GM21529 (cell line): Measurements from ENCODE around the gene DYSF.
"Not testable (repeated sequence)": the region's sequence is repeated elsewhere in the genome, so short reads cannot be mapped to it uniquely, and the experiment has no call there.

Experiments
- ATAC-seq: cut with Tn5 transposase; IDR thresholded peaks from one replicate; pipeline ENCODE4 v1.9.1; 2021; ENCODE audit not compliant: unreplicated experiment

Gene DYSF

GRCh38 chr2:71469403-71470398 lies 16.3 kb downstream of the DYSF start:
- ATAC-seq = no peak

DNA sequence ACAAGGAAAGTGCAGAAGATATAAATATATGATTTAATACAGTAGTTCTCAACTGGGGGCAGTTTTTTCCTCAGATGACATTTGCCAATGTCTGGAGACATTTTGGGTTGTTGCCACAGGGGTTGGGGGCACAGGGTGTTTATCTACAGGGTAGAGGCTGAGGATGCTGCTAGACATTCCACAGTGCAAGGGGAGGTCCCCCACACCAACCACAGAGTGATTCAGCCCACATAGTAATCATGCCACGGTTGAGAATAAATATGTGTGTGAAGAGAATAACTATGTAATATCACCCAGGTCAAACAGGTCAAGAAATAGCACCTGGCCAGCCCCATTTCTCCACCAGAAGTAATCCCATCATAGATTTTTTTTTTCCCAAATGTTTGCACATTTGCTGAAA lies 17.9 kb downstream of the DYSF start:
- no peak for ATAC-seq

- no peak for ATAC-seq
These were observed 18.7 kb downstream of the DYSF start for GRCh38 chr2:71472019-71472418.

GRCh38 chr2:71473346-71474031 lies 20.1 kb downstream of the DYSF start:
- ATAC-seq = no peak

DNA sequence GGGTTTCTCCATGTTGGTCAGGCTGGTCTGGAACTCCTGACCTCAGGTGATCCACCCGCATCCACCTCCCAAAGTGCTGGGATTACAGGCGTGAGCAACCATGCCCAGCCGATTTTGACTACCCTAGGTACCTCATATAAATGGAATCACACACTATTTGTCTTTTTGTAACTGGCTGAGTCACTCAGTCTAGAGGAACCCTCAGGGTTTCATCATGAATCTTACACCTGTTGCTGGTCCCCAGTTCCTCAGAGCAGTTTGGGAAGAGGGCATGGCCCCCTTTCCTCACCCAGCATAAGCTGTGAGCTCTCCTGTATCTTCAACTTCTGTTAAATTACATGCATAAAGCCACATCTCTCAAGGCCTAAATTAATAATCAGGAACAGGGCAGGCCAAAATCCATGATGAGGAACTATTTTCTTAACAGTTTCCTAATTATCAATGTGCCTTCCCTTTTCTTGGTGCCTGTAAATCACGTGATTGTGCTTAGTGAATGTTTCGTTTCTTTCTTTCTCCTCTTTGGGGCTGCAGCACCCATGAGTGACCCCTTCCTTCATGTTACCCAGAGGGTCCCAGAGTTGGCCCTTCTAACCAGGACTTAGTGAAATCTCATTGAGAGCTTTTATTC lies 20.9 kb downstream of the DYSF start:
- no peak for ATAC-seq

- ATAC-seq = no peak
These were observed 21.5 kb downstream of the DYSF start for GRCh38 chr2:71474744-71475397.

DNA sequence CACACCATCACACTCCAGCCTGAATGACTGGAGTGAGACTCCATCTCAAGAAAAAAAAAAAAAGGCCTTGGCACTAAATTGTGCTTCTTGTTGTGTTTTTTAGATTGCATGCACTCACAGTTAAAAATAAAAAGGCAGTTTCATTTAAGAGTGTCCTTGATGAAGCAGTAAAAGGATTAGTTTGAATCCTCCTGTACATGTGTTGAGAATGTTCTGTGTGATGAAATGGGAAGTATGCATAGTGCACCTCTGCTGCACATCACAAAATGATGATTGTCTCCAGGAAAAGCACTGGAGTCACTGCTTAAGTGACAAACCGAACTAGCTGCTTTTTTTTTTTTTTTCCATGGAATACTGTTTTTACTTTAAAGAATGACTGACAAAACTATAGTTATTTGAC lies 23.1 kb downstream of the DYSF start:
- no peak for ATAC-seq

- no peak for ATAC-seq
These were observed 23.9 kb downstream of the DYSF start for GRCh38 chr2:71477231-71477691.

- no peak for ATAC-seq
These were observed 25.4 kb downstream of the DYSF start for GRCh38 chr2:71478806-71479205.

- no peak for ATAC-seq
These were observed 25.9 kb downstream of the DYSF start for GRCh38 chr2:71479261-71479660.

- no peak for ATAC-seq
These were observed 27.8 kb downstream of the DYSF start for GRCh38 chr2:71481111-71481510.

- no peak for ATAC-seq
These were observed 28.7 kb downstream of the DYSF start for GRCh38 chr2:71482055-71482454.

GRCh38 chr2:71483246-71483645 lies 29.9 kb downstream of the DYSF start:
- no peak for ATAC-seq

GRCh38 chr2:71484354-71484753 lies 31.0 kb downstream of the DYSF start:
- no peak for ATAC-seq

DNA sequence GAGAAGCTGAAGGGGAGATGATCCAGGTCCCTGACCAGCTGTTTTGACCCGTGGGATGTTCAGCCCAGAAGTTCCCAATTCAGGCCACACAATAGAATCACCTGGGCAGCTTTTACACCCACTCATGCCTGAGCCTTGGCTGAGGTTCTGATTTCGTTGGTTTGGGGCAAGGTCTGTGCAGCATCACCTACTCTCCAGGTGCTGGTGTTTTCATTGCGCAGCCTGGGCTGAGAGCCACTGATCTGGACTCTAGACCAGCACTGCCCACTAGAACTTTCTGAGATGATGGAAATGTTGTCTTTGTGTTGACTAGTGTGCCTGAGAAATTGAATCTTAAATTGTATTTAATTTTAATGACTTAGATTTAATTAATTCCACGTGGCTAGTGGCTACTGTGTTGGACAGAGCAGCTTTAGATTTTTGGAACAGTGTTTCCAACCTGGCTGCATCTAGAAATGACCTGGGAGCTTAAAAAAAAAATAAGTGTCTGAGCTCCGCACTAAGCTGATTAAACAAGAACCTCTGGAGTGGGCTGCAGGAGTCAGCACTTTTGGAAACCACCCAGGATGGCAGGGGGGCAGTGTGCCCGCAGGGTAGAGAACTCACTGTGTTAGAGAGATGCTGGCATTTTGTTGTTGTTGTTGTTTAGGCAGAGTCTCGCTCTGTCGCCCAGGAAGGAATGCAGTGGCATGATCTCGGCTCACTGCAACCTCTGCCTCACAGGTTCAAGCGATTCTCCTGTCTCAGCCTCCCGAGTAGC lies 33.7 kb downstream of the DYSF start:
- no peak for ATAC-seq

DNA sequence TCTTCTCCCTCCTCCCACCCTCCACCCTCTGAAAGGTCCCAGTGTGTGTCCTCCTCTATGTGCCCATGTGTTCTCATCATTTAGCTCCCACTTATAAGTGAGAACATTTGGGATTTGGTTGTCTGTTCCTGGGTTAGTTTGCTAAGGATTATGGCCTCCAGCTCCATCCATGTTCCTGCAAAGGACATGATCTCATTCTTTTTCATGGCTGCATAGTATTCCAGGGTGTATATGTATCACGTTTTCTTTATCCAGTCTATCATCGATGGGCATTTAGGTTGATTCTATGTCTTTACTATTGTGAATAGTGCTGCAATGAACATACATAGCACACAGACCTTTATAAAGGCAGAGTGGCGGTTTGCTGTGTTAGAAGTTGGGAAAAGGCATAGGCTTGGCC lies 38.2 kb downstream of the DYSF start:
- not testable (repeated sequence) for ATAC-seq

DNA sequence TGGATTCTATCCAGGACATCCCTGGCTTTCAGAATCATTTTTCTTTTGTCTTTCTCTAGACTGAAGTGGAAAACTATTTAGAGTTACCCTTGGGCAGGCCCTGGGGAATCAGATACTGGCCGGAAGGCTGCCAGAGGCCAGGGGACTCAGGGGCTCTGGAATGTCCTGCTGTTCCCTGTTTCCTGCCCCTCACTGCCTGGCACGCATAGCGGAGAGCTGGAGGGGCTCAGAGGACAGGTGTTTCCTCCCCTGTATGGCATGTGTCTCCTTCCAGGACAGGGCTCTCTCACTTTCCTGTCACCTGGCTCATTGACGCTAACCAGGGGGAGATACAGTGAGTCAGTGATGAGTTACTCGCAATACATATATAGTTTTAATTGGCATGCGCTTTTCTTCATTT lies 38.8 kb downstream of the DYSF start:
- ATAC-seq = no peak

DNA sequence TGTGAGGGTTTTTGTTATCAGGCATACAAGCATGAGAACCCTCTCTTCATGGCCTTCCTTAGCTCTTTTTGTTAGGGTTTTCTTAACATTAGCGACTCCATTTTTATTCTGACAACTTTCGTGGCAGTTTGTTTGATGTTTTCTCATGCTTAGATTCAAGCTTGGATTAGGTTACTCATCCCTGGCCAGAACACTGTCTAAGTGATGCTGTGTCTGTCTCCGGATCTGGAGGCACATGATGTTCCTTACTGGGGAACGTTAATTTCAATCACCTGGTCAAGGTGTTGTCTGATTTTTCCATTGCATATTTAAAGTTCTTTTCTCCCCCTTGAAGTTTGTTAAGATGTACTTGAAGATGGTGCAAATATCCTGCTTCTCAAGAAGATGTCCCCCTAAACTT lies 40.7 kb downstream of the DYSF start:
- no peak for ATAC-seq

DNA sequence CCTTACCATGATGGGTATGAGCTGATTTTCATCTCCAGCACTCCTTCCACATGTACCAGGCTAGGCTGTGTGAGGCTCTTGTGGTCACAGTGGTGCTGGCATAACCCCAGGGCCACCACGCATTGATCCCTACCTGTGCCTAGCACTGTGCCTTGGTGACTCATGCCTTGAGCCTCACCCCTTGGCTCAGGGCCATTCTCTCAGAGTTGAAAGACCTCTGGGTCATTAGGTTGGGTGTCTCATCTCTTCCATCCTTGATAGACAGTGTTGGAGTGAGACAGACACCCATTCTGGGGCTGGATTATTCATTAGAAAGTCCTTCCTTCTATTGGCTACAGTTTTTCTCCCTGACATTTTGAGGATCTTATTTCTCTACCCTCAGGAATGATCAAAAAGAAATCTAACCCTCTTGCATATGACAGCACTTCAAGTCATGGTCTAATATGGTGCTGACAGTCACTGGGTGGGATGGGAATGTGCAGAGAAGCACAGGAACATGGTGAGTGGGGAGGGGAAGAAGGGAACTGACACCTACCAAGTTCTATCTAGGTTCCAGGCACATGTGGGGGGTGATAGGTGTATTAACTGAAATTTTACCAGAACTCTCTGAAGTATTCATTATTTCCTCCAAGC lies 41.3 kb downstream of the DYSF start:
- ATAC-seq = no peak
